HepG2 (cell line): ENCODE results near the gene INO80B. TPM values are rescaled to one million over a fixed set of nuclear protein-coding genes. Genes with fewer than 3 reads are reported as not detected.

Experiments
- ATAC-seq: fragments of 200-7000 bp; cut with Tn5 transposase; 3 replicates; pipeline ENCODE4 v1.9.1; 2020; ENCODE audit warnings: mild to moderate bottlenecking, moderate library complexity
- BruUV-seq: library from RNA; stranded (reverse); fragments of 400-500 nt; replicated peaks from 2 replicates; lab custom pipeline; 2021; lab: Mats Ljungman, UMichigan
- CTCF ChIA-PET: fragments of 300-600 bp; formaldehyde crosslinking; extraction: SDS; loops from one replicate; lab custom pipeline; 2021; ENCODE audit warnings: low total read pairs, inconsistent platforms, low intra/inter-chr PET ratio; lab: Yijun Ruan, JAX
- POLR2A ChIA-PET: fragments of 350-600 bp; sonication (Branson Sonifier 250); formaldehyde crosslinking; loops from one replicate; lab custom pipeline; 2020; ENCODE audit warnings: antibody characterized with exemption, inconsistent platforms; lab: Yijun Ruan, JAX
- DNase-seq: peaks from one replicate; pipeline ENCODE4 v3.0.0-alpha.2; 2015; ENCODE audit warnings: low spot score
- FAIRE-seq: peaks from 3 replicates; lab custom pipeline; 2011; peaks lifted over from hg19 to GRCh38; lab: Jason Lieb, UNC
- H2AFZ ChIP-seq: one replicate; pipeline ENCODE4 v1.6.1; 2011; ENCODE audit warnings: low read length, inconsistent platforms
- H3K27ac ChIP-seq: fragments of 300-600 bp; 3 replicates; pipeline ENCODE4 v1.8.0; 2011; ENCODE audit warnings: mixed run types, mild to moderate bottlenecking, mixed read lengths, low read length, inconsistent platforms; ENCODE audit not compliant: insufficient read depth; ENCODE audit errors: extremely low read length
- H3K27me3 ChIP-seq, 2 experiments: fragments of 200-600 bp in 1 of 2; 2 replicates in 1 of 2; 3 replicates in 1 of 2; pipeline versions ENCODE4 v1.6.0 to v1.8.0; 2011; ENCODE audit warnings: low read length in 2 of 2, mild to moderate bottlenecking in 2 of 2, moderate library complexity in 2 of 2, inconsistent platforms in 1 of 2; ENCODE audit not compliant: insufficient read depth in 2 of 2, control insufficient read depth in 1 of 2
- H3K36me3 ChIP-seq, 2 experiments: fragments of 200-600 bp in 1 of 2; replicated peaks in 1 of 2; 2 replicates in 1 of 2; 3 replicates in 1 of 2; pipeline versions ENCODE4 v1.5.1 to v1.8.0; 2011; ENCODE audit warnings: low read length in 2 of 2, inconsistent platforms in 1 of 2; ENCODE audit not compliant: insufficient read depth in 2 of 2, control insufficient read depth in 1 of 2
- H3K4me1 ChIP-seq: 2 replicates; pipeline ENCODE4 v1.5.1; 2012; ENCODE audit warnings: low read length, inconsistent platforms; ENCODE audit not compliant: insufficient read depth
- H3K4me2 ChIP-seq: 2 replicates; pipeline ENCODE4 v1.6.0; 2011; ENCODE audit warnings: low read depth, low read length, inconsistent platforms
- H3K4me3 ChIP-seq, 3 experiments: fragments of 200-600 bp in 1 of 3; sonication (generic), shearing (Covaris generic) in 1 of 3; replicated peaks in 1 of 3; 2 replicates each; pipeline ENCODE4 v1.5.1; 2011 to 2016; ENCODE audit warnings: low read length in 3 of 3, inconsistent platforms in 2 of 3, low read depth in 2 of 3, mild to moderate bottlenecking in 2 of 3, control low read depth in 1 of 3, mixed read lengths in 1 of 3; ENCODE audit not compliant: insufficient read depth in 1 of 3
- H3K79me2 ChIP-seq: one replicate; pipeline ENCODE4 v1.6.1; 2011; ENCODE audit warnings: low read length, inconsistent platforms; ENCODE audit not compliant: insufficient read depth
- H3K9ac ChIP-seq: 2 replicates; pipeline ENCODE4 v1.6.0; 2011; ENCODE audit warnings: mild to moderate bottlenecking, low read depth, low read length, inconsistent platforms; ENCODE audit not compliant: insufficient read depth
- H3K9me3 ChIP-seq: 2 replicates; pipeline ENCODE4 v1.5.1; 2012; ENCODE audit warnings: mild to moderate bottlenecking, low read length
- H4K20me1 ChIP-seq: 2 replicates; pipeline ENCODE4 v1.6.0; 2011; ENCODE audit warnings: inconsistent platforms, mild to moderate bottlenecking, low read length, moderate library complexity; ENCODE audit not compliant: insufficient read depth
- RAD21 ChIP-seq: fragments of 450-650 bp; formaldehyde crosslinking; IDR thresholded peaks from 2 replicates; pipeline ENCODE4 v1.5.0; 2020; ENCODE audit warnings: mild to moderate bottlenecking
- SIN3A ChIP-seq: IDR thresholded peaks from 2 replicates; pipeline ENCODE4 v1.6.1; 2011; ENCODE audit warnings: low read depth, mild to moderate bottlenecking, control low read depth, low read length, borderline replicate concordance
- ZNF263 ChIP-seq: sonication (generic); formaldehyde crosslinking; IDR thresholded peaks from 2 replicates; pipeline ENCODE4 v1.4.0; 2020; ENCODE audit warnings: missing genetic modification reagents
- ZNF670 ChIP-seq: sonication (generic); formaldehyde crosslinking; IDR thresholded peaks from 2 replicates; pipeline ENCODE4 v1.8.0; 2022; ENCODE audit warnings: mild to moderate bottlenecking, missing genetic modification reagents, borderline replicate concordance
- WGBS: methylation state at CpG from one replicate; pipeline ENCODE4 v1.1.6; 2017; ENCODE audit warnings: low lambda C conversion rate; 5-methylcytosine and 5-hydroxymethylcytosine counted together
- in situ Hi-C: cut with HindIII; loops from 2 replicates; pipeline ENCODE4 v1.10.0; 2017; ENCODE audit warnings: low pct_unique_long_range_greater_than_20kb; ENCODE audit not compliant: extremely low pct_ligation_motif_present
- intact Hi-C: fragments of 100-400 bp; cut with micrococcal nuclease; formaldehyde crosslinking; loops from one replicate; pipeline ENCODE4 v1.10.0; 2022; ENCODE audit not compliant: unreplicated experiment
- polyA plus RNA-seq, 8 experiments: library from polyadenylated mRNA; depleted of rRNA in 3 of 8; stranded (reverse) in 7 of 8; unstranded in 1 of 8; fragments of >200 nt; fragmentation: Illumina TruSeq in 4 of 8; extraction: Trizol in 4 of 8; gene quantifications; 2 replicates each; pipeline versions ENCODE4 v1.2.1 to v1.2.3, GENCODE V29; 2011 to 2016; ENCODE audit warnings: low read depth in 4 of 8, missing spikeins in 1 of 8, mixed read lengths in 1 of 8; ENCODE audit not compliant: insufficient read depth in 1 of 8
- total RNA-seq, 5 experiments: library from RNA; depleted of rRNA; stranded (reverse); fragments of >200 nt; fragmentation: Illumina TruSeq; extraction: Trizol; gene quantifications; 2 replicates each; pipeline ENCODE4 v1.2.3, GENCODE V29; 2016; ENCODE audit warnings: low read depth in 1 of 5
- TF ChIP-seq, protein P1 (sequence below): sonication (generic); formaldehyde crosslinking; conservative IDR thresholded peaks from 2 replicates; pipeline ENCODE4 v1.8.1; 2023; ENCODE audit warnings: missing genetic modification reagents
- TF ChIP-seq, protein P2 (sequence below): sonication (generic); formaldehyde crosslinking; IDR thresholded peaks from 2 replicates; pipeline ENCODE4 v1.5.1; 2020; ENCODE audit warnings: missing genetic modification reagents, mild to moderate bottlenecking, borderline replicate concordance
- TF ChIP-seq, protein P3 (sequence below): sonication (generic); formaldehyde crosslinking; IDR thresholded peaks from 2 replicates; pipeline ENCODE4 v1.8.1; 2023; ENCODE audit warnings: mild to moderate bottlenecking, moderate library complexity, missing genetic modification reagents

The INO80B gene
- total and polyA plus RNA-seq, 2 of the 13 experiments (the other 11 are each of a cell fraction or from before 2014, with no cell fraction given): 6.2 to 14.5 TPM

DNA sequence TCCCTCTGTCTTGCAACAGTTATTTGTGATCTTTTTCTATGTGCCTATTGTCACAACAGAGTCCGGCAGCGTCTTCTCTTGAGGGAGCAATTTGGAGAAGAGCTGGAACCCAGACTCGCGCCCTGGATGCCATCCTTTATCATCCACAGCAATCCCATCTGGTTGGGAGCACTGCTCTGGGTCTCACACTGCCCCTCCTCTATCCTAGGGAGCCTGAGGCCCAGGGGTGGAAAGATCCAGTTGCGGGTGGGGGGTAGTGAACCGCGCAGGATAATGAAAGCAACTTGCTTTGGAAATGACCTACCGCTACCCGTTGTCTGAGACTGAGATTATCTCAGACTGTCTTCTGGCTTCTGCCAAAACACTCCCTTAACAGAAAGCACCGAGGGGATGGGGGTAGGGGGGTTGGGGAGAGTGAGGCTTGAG is 4.1 kb downstream of the INO80B start:
- CTCF ChIA-PET: no interaction called here
- Histone ChIP-seq H3K27me3 (no peaks in the 10 kb centered on the region; a peak in 1 of 5 replicates), H3K4me2 (peak overlapping the region; percentile 98), H2AFZ (no peak overlapping the region), H3K4me1 (peaks cover 43% of the 10 kb centered on the region), H3K9me3 (no peaks in the 10 kb centered on the region), H4K20me1 (peaks cover 4% of the 10 kb centered on the region; the same call in 1 of the 2 replicates), H3K4me3 (peak overlapping the region; percentile 65 to 88 (median 86)), H3K27ac (peak overlapping the region; percentile 66), H3K79me2 (peaks cover 31% of the 10 kb centered on the region), H3K9ac (peak overlapping the region; percentile 87), H3K36me3 (peaks cover 1 to 24% of the 10 kb centered on the region in 2 experiments)
- in situ Hi-C loops (no loop called here), intact Hi-C loops (loop anchor here (1.0 to 2.0 kb wide), 3 partner anchors 14 to 70 kb away; partner anchors contain the start of genes AUP1, HTRA2 and MRPL53)
- WGBS: 11% methylated on average over 10 of the region's 10 CpGs
- ATAC-seq (no peak), FAIRE-seq (no peak), DNase-seq (no peak)
- BruUV-seq: no TSS peak
- TF ChIP-seq, protein P1, sequence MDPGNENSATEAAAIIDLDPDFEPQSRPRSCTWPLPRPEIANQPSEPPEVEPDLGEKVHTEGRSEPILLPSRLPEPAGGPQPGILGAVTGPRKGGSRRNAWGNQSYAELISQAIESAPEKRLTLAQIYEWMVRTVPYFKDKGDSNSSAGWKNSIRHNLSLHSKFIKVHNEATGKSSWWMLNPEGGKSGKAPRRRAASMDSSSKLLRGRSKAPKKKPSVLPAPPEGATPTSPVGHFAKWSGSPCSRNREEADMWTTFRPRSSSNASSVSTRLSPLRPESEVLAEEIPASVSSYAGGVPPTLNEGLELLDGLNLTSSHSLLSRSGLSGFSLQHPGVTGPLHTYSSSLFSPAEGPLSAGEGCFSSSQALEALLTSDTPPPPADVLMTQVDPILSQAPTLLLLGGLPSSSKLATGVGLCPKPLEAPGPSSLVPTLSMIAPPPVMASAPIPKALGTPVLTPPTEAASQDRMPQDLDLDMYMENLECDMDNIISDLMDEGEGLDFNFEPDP: 0 out of 2 replicates have a peak, but pooled peaks have one; percentile 30
- TF ChIP-seq RAD21 (CRISPR knock-in tag) (no peak), ZNF263 (CRISPR knock-in tag) (peak; percentile 53; the same call in 1 of the 2 replicates), SIN3A (0 out of 2 replicates have a peak, but pooled peaks have one; percentile 27), ZNF670 (CRISPR knock-in tag) (no peak)
- TF ChIP-seq, protein P2, sequence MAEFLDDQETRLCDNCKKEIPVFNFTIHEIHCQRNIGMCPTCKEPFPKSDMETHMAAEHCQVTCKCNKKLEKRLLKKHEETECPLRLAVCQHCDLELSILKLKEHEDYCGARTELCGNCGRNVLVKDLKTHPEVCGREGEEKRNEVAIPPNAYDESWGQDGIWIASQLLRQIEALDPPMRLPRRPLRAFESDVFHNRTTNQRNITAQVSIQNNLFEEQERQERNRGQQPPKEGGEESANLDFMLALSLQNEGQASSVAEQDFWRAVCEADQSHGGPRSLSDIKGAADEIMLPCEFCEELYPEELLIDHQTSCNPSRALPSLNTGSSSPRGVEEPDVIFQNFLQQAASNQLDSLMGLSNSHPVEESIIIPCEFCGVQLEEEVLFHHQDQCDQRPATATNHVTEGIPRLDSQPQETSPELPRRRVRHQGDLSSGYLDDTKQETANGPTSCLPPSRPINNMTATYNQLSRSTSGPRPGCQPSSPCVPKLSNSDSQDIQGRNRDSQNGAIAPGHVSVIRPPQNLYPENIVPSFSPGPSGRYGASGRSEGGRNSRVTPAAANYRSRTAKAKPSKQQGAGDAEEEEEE (CRISPR knock-in tag): 0 out of 2 replicates have a peak, but pooled peaks have one; percentile 28
- TF ChIP-seq, protein P3, sequence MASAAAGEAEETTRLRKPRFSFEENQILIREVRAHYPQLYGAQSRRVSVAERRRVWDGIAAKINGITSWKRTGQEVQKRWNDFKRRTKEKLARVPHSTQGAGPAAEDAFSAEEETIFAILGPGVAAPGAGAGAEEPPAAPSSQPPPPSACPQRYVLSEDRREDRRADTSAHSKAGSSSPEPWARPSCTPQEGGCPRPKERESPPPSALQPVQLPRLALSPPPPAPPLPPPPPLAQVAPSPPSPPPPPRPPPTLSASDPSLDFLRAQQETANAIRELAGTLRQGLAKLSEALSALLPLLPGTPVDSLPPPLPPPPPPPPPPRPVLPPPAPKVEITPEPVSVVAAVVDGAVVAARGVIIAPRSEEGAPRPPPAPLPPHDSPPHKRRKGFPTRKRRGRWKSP (CRISPR knock-in tag): 0 out of 2 replicates have a peak, but pooled peaks have one; percentile 5
- POLR2A ChIA-PET: interaction anchor here (0.7 to 12.4 kb wide), 21 partner anchors 9 to 280 kb away, joined by 3 to 342 read pairs (median 11); partner anchors contain the start of genes AUP1, C2orf81, CCDC142 and DQX1
